GM19099 (cell line): ENCODE results near the gene MFAP4.

Source experiments
- POLR2A ChIP-seq: IDR thresholded peaks from 3 replicates; pipeline ENCODE4 v1.6.1; 2011; ENCODE audit warnings: low read depth; ENCODE audit not compliant: insufficient read length; ENCODE audit errors: extremely low read depth

MFAP4 gene

DNA sequence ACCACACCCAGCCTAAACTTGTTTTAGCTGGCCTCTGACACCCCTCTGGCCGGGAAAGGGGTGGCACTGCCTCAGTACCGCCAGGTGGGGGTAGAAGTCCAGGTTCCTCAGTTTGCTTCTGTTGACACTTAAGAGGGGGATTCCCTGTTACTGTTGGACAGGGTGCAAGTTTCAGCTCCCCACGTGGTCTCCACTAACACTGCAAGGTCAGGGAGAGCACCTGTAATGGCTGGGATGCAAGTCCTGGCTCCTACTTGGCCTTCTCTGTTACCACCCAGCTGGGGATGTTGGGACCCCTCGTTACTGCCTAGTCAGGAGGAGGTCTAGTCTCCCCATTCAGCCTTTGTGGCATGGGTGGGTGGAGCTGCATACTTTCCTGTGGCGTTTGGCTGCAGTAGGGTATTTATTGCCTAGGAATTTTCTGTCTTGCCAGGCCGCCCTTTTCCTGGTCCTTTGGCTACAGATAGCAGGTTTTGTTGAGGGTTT, 10.6 kb upstream of the MFAP4 start:
- TF ChIP-seq POLR2A, result no peak

DNA sequence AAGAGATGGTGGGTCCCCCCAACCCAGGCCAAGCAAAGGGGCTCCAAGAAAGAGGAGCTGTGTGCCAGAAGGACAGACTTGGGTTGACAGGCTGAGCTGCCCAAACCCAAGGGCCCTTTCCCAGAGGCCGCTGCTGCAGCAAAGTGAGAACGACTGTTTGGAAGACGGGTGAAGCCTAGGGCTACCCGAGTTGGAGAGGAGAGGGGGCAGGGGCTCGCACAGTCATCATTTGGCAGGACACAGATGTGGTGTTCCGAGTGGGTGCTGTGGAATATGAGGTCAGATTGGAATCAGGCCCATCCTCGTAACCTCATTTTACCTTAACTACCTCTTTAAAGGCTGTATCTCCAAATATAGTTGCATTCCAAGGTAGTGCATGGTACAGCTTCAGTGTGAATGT, 5.3 kb upstream of the MFAP4 start:
- TF ChIP-seq POLR2A, result no peak

DNA sequence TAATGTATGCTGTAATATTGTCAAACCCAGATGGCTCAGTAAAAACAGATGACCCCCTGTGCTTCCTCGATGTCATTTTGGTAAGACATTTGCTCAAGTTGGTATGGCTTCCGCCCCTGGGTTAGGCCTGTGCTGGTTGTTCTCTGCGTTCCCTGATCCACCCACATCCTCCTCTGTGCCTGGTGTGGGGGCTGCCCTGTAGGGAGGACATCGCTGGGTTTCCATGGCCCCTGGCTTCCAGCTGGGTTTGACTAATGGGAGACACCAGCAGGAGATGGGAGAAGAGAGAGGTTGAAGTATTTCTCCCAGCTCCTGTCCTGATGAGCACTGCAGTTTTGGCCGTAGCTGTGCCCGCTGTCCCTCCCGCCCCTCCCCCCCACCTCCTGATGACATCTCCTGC, 4.4 kb upstream of the MFAP4 start:
- no peak for TF ChIP-seq POLR2A

DNA sequence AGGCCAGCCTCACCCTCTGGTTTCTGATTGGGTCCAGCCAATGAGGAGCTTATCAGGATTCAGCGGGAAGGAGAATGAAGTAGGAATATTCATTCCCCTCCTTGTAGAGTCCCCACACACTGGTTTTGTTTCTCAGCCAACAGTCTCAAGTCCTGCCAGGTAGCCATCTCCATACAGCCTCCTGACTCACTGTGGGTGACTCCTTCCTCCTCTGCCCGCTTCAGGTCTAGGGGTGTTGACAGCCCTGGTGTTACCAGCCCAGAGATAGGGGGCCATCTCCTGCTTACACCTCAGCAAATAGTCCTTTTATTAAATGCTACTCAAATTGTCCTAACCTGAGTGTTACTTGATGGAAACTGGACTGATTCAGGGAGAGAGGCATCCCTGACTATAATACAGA, 4.0 kb upstream of the MFAP4 start:
- no peak for TF ChIP-seq POLR2A

DNA sequence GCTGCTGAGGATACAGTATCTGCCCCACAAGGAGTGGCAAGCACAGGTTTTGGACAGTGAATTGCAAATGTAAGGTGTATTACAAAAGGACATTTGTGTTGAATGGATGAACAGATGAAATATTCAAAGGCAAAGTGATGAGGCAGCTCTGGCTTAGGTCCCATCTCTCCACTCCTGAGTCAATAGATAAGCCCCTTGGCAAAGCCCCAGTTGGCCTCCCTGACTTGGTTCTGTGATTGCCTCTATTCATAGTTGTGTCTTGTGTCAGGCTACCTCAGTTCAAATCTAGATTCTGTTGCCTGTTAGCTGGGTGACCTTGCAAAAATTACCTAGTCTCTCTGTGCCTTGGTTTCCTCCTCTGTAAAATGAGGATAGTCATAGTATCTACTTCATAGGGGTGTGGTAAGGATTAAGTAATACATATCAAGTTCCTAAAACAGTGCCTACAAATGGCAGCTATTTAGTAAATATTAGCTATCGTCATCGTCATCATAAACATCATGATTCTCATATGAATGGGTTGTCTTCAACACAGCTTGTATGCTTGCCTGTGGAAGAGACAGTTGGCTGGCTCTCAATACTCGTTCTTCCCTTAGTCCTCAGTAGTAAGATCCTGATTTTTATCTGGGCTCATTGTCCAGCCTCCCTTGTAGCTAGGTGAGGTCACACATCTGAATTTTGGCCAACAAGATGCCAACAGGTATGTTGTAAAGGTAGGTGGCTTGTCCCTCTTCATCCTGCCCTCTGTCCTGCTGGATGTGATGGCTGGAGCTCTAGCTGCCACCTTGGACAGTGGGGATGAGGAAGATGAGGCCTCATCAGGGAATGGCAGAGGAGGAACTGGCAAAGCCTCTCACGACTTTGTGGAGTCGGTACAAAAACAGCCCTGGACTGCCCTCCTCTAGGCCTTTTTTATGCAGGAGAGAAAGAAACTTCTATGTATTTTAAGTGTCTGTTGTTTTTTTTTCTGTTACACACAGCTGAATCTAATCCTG, 2.1 kb upstream of the MFAP4 start:
- TF ChIP-seq POLR2A, result no peak

DNA sequence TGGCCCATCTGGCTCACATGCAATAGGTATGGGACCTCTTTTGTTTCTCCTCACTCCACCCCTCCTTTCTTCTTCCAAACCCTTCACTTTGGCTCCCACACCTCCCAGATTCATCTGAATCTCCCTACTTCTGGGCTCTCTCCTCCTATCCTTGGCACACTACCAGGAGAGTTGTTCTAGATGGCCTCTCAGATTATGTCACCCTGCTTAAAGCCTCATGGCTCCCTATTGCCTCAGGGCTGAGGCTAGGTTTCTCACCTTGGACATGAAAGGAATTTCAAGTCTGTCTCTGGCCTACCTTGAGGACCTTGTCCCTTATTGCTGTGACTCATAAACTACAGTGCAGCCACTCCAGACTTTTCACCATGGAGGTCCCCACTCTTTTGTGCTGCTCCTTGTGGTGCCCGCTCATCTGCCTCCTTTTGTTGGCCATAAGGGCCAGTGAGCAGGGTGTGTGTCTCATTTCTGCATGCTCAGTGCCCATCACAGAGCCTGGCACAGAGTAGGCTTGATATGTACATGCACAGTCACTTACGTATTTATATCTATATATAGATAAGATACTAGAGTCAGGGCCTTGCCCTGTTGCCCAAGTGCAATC, 1.0 kb upstream of the MFAP4 start:
- no peak for TF ChIP-seq POLR2A

DNA sequence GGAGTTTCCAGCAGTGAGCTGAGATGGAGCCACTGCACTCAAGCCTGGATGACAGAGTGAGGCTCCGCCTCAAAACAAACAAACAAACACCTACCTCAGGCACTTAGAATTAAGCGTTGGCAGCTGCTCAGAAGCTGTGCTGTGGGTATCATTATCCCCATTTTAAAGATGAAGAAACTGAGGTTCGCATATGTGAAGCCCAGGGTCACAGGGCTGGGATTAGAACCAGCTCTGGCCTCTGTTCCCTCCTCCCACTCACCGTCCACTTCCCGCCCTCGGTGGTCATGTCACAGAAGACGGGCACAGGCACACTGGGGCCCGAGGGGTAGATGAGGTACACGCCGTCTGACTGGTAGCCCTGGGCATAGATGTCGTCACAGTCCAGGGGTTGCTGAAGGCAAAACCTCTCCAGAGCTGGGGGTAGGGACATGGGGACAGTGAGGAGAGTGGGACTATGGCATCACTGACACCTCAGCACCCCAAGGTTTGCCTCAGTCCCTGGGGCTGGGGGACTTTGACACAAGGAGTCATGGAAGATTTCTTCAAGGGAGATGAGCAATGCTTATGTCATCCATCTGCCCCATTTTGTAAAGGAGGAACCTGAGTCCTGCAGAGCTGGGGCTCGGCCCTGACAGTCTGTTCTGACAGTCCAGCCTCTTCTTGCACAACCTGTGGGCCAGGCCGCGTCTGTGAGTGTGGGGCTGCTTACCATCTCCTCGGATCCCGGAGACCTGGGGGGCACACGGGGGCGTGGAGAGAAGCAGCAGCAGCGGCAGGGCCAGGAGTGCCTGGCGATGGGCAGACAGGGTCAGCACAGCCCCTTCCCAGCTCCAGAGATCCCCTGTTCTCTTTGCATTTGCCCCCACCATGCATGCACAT, 700 bp downstream of the MFAP4 start:
- no peak for TF ChIP-seq POLR2A

DNA sequence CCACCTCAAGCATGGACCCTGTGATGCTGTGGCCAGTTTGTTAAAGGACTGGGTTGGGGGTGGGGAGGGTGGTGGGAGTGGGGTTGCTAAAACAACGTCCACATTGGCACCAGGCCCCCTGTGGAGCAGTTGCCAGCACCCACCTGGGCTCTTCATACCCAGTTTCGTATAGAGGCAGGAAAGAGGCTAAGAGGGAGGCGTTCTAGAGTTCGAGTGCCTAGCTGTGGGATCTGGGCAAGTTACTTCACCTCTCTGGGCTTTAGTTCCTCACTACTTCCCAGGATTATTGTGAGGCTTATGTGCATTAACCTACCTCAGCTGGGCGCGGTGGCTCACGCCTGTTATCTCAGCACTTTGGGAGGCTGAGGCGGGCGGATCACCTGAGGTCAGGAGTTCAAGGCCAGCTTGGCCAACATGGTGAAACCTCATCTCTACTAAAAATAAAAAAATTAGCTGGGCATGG, 1.4 kb downstream of the MFAP4 start:
- no peak for TF ChIP-seq POLR2A

DNA sequence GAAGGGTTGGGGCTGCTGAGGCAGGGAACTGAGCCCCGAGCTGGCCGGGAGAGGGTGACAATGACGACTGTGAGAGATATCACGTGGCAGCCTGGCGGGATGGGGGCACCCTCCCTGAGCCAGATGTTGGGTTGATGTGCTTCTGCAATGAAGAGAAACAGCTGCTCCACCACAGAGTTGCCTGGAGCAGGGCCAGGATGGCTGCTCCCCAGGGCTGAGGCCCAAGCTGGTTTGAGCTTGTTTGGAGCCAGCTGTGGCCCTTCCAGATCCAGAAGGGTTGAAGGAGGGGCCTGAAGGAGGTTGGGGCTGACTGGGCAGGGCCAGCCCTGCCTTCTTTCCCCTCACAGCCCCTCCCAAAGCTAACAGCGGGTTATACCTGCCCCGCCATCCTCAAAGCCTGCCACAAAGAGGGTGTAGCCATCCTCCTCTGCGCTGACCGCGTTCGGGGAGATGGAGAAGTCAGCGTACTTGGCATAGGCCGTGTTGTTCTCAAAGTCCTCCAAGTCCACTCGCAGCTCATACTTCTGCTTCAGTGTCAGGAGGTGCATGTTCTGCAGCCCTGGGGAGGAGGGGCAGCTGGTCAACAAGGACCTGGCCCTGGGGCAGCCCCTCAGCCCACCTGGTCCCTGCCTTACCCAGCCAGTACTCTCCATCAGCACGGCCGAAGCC, 2.1 kb downstream of the MFAP4 start:
- no peak for TF ChIP-seq POLR2A

DNA sequence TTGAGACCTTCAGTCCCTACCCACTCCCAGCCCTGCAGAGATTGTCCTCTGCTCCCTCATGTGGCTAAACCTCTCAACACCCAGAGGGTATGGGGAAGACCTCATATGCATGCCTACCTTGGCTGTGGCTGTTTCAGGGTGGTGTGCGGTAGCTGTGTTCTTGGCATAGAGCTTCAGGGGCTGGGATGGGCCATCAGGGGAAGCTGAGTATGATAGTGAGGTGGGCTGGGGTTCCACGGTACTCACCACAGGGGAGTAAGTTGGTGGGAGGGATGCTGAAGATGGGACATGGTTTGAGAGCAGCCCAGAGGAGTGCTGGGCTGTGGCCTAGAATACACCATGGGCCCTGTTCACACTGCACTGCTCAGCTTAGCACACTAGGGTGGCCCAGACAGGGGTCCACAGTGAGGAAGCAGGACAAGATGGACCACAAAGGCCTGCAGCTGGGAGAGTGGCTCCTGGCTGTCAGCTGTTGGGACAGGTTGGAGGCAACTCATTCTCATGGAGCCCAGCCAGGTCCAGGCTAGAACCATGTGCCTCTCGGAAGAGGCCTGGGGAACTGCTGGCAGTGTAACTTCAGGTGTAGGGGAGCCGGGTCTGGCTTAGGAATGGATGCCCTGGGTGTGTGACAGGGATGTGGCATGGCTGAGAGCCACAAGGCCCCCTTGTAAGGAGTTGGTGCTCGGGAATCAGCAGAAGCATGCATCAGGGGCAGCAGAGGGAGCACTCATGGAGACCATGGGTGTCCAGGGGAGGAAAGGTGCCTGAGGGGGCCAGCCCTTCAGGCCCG, 3.1 kb downstream of the MFAP4 start:
- no peak for TF ChIP-seq POLR2A

DNA sequence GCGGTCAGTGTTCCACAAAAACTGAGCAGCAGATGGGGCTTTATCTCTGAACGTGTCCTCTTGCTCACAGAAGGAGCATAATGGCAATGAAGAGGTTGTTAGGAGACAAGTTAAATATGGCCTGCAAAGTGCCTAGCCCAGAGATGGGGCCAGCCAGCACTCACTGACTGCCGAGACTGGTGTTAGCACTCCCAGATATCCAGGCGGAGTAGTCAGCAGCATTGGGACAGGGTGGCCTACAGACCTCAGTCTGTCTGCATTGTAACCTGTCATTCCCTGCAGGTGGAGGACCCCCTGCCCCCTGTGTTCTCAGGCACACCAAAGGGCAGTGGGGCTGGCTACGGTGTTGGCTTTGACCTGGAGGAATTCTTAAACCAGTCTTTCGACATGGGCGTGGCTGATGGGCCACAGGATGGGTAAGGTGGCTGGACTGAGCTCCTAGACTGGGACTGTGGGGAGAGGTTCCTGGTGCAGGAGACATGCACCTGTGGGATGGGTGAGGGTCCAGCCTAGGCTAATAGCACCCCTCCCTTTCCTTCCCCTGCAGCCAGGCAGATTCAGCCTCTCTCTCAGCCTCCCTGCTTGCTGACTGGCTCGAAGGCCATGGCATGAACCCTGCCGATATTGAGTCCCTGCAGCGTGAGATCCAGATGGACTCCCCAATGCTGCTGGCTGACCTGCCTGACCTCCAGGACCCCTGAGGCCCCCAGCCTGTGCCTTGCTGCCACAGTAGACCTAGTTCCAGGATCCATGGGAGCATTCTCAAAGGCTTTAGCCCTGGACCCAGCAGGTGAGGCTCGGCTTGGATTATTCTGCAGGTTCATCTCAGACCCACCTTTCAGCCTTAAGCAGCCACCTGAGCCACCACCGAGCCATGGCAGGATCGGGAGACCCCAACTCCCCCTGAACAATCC, 4.2 kb downstream of the MFAP4 start:
- TF ChIP-seq POLR2A, result no peak

DNA sequence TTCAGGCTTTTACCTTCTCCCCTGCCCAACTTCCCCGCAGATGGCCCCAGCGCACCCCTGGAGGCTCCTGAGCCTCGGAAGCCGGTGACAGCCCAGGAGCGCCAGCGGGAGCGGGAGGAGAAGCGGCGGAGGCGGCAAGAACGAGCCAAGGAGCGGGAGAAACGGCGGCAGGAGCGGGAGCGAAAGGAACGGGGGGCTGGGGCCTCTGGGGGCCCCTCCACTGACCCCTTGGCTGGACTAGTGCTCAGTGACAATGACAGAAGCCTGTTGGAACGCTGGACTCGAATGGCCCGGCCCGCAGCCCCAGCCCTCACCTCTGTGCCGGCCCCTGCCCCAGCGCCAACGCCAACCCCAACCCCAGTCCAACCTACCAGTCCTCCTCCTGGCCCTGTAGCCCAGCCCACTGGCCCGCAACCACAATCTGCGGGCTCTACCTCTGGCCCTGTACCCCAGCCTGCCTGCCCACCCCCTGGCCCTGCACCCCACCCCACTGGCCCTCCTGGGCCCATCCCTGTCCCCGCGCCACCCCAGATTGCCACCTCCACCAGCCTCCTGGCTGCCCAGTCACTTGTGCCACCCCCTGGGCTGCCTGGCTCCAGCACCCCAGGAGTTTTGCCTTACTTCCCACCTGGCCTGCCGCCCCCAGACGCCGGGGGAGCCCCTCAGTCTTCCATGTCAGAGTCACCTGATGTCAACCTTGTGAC, 5.1 kb downstream of the MFAP4 start:
- no peak for TF ChIP-seq POLR2A
